ENCODE data around the gene GPR137. TPM values are rescaled to one million over a fixed set of nuclear protein-coding genes. Genes with fewer than 3 reads are reported as not detected.

The GPR137 gene
- total RNA-seq, 1 donor from 2014 or later = 24.8 TPM

DNA sequence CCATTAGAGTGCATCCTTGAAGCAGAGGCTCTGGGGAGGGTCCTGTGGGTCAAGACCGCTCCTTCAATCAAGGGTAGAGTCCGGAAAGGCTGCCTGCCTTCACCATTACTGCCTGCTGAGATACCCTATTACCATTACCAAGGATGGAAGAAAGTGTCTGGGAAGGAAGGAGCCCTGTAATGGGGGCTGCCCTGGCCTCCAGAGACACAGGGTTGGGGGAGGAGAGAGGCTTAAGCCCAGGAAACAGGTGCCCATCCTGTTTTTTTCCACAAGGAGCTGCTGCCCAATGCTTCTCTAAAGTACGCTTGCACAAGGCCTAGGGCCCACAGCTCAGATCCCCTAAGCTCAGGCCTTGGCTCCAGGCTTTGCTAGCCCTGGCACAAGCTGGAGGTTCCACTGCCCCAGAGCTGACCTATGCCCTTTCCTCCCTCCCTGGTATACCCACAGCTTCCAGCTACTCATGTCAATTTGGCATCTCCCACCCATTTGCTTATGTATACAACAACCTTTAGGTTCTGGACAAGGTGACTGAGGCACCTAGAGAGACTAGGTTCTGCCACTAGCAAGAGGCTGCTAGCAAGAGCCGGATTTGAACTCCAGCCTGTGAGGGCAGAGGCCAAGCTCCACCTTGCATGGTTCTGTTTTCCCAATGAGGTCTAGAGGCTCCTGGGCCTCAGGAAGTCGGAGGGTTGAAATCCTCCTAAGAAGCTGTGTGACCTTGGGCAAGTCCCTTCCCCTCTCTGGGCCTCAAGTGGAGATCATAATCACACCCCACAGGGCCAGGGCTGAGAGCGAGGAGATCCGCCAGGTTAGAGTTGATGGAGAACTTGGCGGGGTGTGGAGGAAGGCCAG, 35.9 kb upstream of the GPR137 start:
- H3K4me3 ChIP-seq (ENCODE audit: low read depth, low read length) = no peak overlapping the region
- DNase-seq (ENCODE audit: low read depth) = no peak
- TF ChIP-seq, protein P1, sequence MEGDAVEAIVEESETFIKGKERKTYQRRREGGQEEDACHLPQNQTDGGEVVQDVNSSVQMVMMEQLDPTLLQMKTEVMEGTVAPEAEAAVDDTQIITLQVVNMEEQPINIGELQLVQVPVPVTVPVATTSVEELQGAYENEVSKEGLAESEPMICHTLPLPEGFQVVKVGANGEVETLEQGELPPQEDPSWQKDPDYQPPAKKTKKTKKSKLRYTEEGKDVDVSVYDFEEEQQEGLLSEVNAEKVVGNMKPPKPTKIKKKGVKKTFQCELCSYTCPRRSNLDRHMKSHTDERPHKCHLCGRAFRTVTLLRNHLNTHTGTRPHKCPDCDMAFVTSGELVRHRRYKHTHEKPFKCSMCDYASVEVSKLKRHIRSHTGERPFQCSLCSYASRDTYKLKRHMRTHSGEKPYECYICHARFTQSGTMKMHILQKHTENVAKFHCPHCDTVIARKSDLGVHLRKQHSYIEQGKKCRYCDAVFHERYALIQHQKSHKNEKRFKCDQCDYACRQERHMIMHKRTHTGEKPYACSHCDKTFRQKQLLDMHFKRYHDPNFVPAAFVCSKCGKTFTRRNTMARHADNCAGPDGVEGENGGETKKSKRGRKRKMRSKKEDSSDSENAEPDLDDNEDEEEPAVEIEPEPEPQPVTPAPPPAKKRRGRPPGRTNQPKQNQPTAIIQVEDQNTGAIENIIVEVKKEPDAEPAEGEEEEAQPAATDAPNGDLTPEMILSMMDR (conservative IDR thresholded peaks at IDR 0.05; ENCODE audit: low read depth, low read length) = no peak

DNA sequence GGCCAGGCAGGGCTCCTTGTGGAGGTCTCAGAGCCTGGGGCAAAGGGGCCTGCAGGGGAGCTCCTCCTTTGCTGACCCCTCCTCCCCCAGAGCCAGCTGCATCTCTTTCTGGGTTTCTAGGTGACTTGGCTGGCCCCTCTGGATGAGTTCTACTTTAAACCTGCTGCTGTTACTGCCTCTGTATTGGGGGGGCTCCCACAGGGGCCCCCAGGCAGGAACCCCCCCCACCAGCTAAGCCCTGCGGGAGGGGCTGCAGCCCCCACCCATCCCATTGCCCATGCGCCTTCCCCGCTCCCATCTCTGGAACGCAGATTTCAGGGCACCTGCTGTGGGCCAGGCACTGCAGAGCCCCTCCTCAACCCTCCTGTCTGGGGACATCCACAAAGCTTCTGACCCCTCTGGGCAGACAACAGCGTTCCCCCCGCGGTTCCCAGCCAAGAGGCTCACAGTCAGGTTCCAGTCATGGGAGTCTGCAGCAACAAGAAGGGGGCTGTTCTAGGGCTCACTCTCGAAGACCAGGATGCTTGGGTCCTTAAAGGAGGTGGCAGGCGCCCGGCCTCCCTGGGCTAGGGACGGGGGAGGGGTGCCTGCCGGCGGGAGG, 35.1 kb upstream of the GPR137 start:
- TF ChIP-seq, protein P1 (conservative IDR thresholded peaks at IDR 0.05; ENCODE audit: low read depth, low read length) = no peak
- no peak for DNase-seq (ENCODE audit: low read depth)
- peak overlapping the region; percentile 95 for H3K4me3 ChIP-seq (ENCODE audit: low read depth, low read length)

DNA sequence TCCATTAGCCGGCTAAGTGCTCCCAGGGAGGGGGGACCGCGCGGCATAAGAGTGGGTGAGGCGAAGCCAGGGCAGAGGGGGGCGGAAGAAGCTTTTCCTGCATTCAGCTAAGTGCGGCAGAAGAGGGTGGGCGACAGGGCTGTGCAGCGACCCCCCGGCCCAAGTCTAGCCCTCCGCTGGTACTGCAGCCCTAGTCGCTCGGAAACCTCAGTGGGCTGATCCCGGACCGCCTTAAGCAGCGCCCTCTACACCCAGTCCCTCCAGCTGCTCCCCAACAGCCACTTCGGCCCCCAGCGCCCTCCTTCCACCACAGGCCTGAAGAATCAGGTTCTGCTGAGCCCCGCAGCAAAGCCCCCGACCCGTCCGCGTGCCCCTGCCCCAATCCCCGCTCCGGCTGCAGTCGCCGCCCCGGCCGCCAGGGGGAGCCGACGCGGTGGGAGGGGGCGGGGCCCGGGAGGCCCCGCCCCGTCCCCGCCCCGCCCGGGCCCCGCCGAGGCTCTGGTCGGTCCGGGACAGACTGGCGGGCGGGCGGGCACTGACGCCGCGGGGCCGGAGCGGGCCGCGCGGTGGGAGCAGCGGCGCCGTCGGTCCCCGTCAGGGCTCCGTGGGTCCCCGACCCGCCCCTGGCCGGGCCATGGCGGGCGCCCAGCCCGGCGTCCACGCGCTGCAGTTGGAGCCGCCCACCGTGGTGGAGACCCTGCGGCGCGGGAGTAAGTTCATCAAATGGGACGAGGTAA, 34.5 kb upstream of the GPR137 start, which contains the start of gene PLCB3:
TSS of gene PLCB3 (plus strand) at position 515 of the 737 bp plus-strand sequence. CDS start at position 635, 120 bp downstream.
- TF ChIP-seq, protein P1 (conservative IDR thresholded peaks at IDR 0.05; ENCODE audit: low read depth, low read length) = peak; percentile 61
- H3K4me3 ChIP-seq (ENCODE audit: low read depth, low read length) = peak within 1 kb of the TSS; percentile 95
- DNase-seq (ENCODE audit: low read depth) = no peak

DNA sequence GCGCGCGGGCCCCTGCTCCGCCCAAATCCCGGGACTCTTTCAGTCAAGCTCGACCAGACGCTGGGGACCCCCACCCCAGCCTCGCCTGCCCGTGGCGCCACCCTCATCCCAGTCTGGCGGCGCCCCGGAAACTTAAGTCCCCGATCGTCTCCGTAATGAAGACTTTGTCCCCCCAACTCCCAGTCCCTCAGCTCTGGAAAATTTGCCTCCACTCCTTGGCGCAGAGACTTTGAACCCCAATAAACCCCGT, 34.0 kb upstream of the GPR137 start:
- DNase-seq (ENCODE audit: low read depth) = no peak
- H3K4me3 ChIP-seq (ENCODE audit: low read depth, low read length) = peak overlapping the region; percentile 95
- TF ChIP-seq, protein P1 (conservative IDR thresholded peaks at IDR 0.05; ENCODE audit: low read depth, low read length) = no peak

DNA sequence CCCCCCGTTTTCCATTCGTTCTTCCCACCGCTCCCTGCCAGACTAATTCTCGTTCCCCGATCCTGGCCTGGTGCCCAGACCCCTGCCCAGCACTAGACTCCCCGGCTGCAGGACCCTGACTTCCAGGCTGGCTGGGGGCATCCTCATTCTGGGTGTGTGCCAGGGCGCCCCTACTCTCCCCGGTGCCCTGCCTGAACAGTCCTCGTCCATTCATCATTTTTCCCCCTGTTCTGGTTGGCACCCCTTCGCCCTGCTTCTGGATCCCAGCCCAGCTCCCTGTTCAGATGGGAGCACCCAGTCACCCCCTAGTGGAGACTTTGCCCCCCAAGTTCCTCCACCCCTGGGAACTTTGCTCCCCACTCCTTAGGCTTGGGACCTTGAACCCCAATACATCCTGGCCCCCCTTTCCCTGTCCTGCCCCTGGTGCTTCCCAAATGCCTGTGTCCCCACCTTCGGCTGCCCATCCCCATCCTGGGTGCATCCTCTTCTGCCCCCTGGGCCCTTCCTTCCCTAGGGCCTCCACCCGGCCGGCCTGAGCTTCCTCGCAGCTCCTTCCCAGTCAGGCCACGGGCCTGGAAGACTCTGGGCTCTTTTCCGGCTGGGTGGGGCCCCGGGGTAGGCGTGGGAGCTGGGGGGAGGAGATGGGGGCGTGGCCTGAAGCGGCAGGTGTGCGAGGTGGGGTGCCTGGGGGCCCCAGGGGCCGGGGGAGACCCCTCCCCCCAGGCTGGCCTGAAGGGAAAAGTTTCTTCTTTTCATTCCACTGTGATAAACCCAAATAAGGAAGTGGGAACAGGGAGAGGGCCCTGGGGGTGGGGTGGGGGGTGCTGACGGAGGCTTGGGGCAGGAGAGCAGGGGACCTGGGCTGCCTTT, 33.4 kb upstream of the GPR137 start:
- TF ChIP-seq, protein P1 (conservative IDR thresholded peaks at IDR 0.05; ENCODE audit: low read depth, low read length) = peak; percentile 54
- DNase-seq (ENCODE audit: low read depth) = no peak
- H3K4me3 ChIP-seq (ENCODE audit: low read depth, low read length) = peak overlapping the region; percentile 95

DNA sequence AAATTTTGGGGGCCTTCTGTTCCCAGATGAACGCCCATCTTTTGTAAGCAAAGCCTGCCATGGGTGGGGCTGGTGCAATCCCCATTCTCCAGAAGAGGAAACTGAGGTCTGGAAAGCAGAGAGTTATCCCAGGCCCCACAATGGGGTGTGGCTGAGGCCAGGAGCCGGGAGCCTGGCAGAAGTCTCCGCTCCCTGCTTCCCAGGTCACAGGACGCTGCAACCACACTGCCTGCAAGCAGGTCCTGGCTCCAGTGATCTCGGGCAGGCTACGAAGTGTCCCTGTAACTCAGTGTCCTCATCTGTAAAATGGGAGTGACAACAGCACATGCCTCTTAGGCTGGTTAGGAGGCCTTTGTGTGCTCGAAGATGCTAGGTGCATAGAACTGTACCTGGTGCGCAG, 32.6 kb upstream of the GPR137 start:
- H3K4me3 ChIP-seq (ENCODE audit: low read depth, low read length) = no peak overlapping the region
- no peak for DNase-seq (ENCODE audit: low read depth)
- TF ChIP-seq, protein P1 (conservative IDR thresholded peaks at IDR 0.05; ENCODE audit: low read depth, low read length) = no peak
